T-helper 22 cell (primary cell): ENCODE measurements around the gene SLIT1.
"Not testable (repeated sequence)": the region's sequence is repeated elsewhere in the genome, so short reads cannot be mapped to it uniquely, and the experiment has no call there.

Source experiments
- DNase-seq: peaks from one replicate; pipeline ENCODE4 v3.0.0-alpha.2; 2020; ENCODE audit warnings: low read depth

Gene SLIT1

DNA sequence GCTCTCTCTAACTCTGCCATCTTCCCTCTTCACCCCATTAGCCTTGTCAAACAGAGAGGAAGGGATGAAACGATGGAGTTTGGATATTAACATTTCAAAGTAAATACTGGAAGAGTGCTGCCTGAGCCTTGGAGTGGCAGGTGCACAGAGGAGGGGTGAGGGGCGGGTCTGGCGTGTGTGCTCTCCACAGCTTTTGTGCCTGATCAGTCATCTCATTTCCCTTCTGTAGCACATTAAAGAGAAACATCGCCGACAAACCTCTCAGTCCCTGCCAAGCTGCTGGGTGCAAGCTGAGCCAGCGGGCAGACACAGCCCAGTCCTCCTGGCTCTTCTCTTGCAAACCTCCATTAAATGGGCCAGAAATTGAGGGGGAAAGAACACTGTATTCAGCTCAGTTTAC, 76.2 kb downstream of the SLIT1 start:
- no peak for DNase-seq

GRCh38 chr10:97107551-97107950, 78.2 kb downstream of the SLIT1 start:
- no peak for DNase-seq

DNA sequence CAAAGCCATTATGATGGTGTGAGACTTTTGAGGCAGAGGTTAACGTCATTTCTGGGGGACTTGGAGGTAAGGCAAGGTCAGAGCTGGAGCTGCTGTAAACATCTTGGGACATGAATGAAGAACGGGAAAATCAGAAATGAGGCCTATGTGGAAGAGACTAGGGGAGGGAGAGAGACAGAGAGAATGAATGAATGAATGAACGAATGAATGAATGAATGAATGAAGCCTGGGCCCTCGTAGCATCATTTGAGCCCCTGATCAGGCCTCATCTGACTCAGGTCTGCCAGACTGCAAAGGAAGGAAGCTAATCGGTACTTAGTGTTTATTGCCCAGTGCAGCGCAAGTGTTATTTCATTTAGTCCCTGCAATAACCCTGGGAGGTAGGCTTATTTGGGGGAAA, 79.6 kb downstream of the SLIT1 start:
- no peak for DNase-seq

- no peak for DNase-seq
These were observed 80.5 kb downstream of the SLIT1 start for GRCh38 chr10:97105303-97105702.

DNA sequence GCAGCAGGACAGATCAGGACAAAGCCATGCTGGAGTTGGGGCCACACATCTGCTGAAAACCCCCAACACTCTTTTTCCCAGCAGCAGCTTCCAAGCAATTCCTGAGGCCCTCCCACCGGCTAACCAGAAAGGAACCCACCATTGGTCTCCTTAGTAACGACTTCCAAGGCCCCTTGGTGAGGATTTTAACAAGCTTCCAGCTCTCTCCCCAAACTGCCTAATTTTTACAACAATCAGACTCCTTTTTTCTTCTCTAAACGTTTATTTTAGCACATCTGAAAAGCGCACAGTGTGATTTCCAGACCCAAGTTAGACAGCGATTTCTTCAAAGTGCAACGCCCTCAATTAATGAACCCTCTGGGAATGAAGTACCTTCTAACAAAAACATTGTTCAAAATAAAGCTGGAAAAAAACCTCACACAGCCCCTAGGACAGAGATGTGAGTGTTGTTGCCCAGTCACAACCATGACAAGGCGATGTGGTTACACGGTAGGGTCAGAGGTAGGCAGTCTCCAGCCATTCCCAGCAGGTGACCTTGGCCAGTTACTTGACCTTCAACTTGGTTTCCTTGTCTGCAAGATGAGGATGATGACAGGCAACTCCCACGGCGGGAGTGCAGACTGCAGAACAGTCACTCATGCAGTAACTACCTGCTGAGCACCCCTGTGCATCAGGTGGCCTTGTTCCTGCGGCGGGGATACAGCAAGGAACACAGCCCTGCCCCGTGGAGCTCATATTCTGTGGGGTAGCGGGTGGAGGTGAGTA, 82.3 kb downstream of the SLIT1 start:
- no peak for DNase-seq

DNA sequence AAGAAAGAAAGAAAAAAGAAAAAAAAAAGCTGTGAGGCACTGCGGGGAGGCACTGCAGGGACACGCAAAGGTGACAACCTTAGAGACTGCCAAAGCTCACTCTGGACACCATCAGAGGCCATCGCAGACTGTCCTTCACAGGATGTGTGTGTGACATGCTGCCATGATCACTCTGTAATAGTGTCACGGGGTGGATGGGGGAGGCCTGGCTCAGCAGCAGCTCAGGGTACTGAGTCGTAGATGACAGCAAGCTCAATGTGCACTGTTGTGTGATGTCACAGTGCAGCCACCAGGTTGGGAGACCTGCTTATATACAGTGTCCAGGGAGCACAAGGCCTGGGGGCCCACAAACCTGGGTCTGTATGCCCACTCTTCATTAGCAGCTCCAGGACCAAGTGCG, 83.3 kb downstream of the SLIT1 start:
- DNase-seq = no peak

GRCh38 chr10:97101166-97101940, 84.4 kb downstream of the SLIT1 start:
- DNase-seq = no peak

GRCh38 chr10:97100657-97101056, 85.1 kb downstream of the SLIT1 start:
- DNase-seq = no peak

DNA sequence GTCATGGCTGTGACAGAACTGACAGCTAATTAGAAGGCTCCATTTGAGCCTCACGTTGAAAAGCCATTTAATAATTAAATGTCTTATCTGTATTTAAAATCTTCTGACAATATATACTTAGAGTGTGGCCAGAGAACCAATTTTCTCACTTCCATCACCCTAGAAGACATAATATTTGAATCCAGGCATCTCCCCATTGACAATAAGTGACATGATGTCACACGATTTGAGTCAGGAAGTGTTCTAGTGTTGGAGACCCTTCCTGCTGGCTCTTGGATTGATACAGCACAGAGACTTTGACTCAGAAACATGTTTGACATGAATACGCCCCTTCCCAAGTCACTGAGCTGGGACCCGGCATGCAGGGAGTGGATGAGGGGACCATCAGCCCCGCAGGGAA, 85.9 kb downstream of the SLIT1 start:
- no peak for DNase-seq

- DNase-seq = no peak
These were observed 86.7 kb downstream of the SLIT1 start for GRCh38 chr10:97099089-97099488.

DNA sequence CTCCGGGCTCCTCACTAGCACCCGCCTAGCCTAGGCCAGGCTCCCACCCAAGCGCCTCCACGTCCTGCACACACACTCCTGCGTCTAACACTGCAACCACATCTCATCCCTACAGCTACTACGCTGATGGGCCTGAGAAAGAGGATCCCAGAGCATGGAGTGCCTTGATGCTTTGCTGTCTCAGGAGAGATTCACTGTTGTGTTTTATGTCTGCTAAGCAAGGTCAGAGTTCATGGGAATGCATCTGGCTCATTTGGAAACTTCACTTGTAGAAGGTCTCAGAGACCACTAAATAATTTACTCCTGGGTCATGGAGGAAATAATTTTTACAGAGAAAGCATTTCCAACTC, 88.7 kb downstream of the SLIT1 start:
- DNase-seq = no peak

DNA sequence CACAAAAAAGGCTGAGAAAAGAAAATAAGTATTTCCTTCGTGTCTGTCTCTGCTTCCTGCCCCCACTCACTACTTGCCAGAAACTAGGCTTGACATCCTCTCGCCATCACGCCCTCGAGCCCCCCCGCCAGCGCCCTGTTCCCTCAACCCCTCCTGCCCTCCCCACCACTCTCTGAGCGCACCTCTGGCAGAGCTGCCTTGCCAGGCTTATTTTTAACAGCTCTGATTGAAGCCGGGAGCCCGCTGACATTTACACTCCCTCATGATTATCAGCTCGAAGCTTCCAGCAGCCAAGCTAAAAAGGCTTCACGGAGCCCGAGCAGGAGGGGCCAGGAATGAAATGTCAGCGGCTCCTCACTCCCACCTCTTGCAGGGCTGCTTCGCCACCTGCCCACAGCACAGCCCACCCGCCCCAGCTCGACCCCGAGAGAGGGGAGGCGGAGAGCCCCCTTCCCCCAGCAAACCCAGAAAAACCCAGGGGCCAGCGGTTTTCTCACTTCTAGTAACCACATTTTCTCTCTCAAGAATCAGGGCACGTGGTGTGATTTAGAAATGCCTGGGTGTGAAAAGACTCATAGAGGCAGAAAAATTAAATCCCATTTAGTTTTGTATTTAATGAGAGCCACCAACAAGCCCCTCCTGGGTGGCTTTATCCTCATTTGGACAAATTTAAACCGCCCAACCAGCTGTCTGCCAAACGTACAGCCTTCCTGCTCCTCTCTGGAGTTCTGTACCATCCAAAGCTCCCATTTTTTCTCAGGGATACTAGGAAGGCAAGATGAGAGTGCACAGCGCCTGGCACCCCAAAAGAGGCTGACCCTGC, 89.3 kb downstream of the SLIT1 start:
- no peak for DNase-seq

- no peak for DNase-seq
These were observed 90.0 kb downstream of the SLIT1 start for GRCh38 chr10:97095701-97096260.

- no peak for DNase-seq
These were observed 95.1 kb downstream of the SLIT1 start for GRCh38 chr10:97090644-97091043.

DNA sequence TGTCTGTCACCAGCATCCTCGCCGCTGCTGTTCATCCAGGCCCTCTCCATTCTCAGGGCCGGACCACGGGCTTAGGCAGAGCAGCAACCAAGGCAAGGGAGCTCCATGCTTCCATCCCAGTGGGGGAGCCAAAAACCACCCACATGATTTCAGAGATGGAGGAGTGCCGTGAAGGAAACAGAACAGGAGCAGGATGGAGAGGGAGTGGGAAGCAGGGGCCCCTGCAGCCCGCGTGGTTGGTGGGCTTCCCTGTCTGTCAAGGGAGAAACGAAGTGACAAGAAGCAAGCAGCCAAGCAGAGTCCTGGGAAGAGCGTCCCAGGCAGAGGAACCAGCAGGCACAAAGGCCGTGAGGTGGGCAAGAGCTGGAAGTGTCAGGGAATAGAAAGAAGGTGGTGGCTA, 95.7 kb downstream of the SLIT1 start:
- no peak for DNase-seq

DNA sequence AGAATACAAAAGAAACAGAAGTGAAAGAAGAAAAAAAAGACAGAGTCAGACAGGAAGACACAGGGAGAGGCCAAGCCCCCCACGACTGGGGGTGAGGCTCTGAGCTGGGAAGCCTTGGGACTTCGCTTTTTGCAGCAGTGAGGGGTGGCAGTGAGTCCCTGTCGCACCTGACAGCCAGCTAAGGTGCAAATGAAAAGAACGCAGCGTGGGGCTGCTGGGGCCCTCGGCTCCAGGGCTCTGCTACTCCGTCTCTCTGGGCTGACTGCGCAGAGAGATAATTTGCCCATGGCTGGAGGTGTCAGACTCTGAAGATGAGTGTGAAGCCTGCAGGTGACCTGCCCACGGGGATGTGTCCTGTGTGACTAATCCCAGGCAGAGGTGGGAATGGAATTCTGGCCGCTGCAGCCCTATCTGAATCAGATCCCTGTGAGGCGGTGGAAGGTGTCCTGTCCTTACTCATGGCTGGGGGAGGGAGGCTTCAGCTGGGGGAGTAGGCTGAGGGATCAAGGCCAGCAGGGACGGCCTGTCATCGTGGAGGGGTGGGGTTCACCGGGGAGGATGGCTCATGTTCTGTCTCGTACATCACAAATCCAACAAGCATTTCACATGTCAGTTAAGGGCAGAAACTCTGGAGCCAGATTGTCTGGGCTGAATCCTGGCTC, 96.4 kb downstream of the SLIT1 start:
- DNase-seq = no peak

DNA sequence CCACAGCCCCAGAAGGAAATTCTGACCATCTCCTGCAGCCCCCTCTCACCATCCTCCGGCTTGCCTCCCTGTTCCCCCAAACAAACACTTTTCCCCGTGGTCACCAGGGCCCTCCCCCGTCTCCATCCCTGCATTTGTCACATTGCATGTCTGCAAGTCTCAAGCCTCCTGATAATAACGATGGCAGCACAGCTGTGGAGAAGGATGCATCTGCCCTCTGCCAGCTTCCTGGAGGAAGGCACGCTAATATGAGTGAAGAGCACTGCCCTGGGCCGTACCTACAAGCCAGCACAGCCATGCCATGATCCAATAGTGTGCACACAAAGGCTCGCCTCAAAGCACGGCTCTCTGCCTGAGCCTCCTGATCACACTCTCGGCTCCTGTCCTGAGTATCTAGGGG, 98.5 kb downstream of the SLIT1 start:
- no peak for DNase-seq

- DNase-seq = no peak
These were observed 99.2 kb downstream of the SLIT1 start for GRCh38 chr10:97086530-97086929.

DNA sequence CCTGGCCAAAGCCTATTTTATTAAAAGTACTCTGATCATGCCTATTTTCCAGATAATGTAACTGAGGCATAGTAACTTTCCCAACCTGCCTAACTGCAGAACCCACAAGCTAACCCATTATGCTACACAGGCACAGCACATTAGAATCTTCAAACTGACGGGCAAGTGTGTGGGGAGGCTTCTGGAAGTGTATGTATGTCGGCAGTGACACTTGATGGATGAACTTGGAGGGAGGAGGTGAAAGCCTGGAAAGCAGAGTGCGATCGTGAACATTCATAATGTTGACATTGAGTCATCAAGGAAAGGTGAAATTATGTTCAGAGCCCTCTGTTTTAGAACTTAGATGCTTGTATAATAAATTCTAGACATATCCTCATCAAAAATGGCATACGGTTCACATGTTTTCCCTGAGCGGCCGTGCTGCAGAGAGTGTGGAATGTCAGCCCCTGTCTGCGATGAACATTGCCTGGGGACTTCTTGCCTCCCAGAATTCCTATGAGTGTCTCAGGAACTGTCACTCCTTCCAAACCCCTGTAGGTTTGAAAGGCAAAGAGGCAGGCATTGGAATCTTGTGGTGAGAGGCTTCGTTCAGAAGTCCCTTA, 102.4 kb downstream of the SLIT1 start:
- no peak for DNase-seq

- not testable (repeated sequence) for DNase-seq
These were observed 103.2 kb downstream of the SLIT1 start for GRCh38 chr10:97082575-97082974.

- DNase-seq = no peak
These were observed 104.0 kb downstream of the SLIT1 start for GRCh38 chr10:97081621-97082235.
